Subcutaneous adipose tissue (tissue), 4 donors: ENCODE data around the gene MMAA. TPM values are rescaled to one million over a fixed set of nuclear protein-coding genes. Genes with fewer than 3 reads are reported as not detected.

Experiments used
- CTCF ChIP-seq: fragments of 450-650 bp; IDR thresholded peaks from one replicate; pipeline ENCODE4 v1.5.1; 2016; ENCODE audit warnings: low read depth, mild to moderate bottlenecking, control low read depth, antibody characterized with exemption, moderate library complexity
- total RNA-seq, 4 donors: library from RNA; depleted of rRNA; stranded (reverse); fragments of >200 nt; gene quantifications; one replicate each; pipeline ENCODE4 v1.1.0, GENCODE V29; 2016

MMAA gene
- total RNA-seq, 4 donors from 2014 or later, result 3.4 to 6.4 (median 5.5) TPM

- TF ChIP-seq CTCF, result no peak
Observed at GRCh38 chr4:145625677-145626622, 6.8 kb downstream of the MMAA start.

- no peak for TF ChIP-seq CTCF
Observed at GRCh38 chr4:145626623-145626982, 7.4 kb downstream of the MMAA start.

- TF ChIP-seq CTCF, result no peak
Observed at GRCh38 chr4:145635117-145635516, 15.9 kb downstream of the MMAA start.

DNA sequence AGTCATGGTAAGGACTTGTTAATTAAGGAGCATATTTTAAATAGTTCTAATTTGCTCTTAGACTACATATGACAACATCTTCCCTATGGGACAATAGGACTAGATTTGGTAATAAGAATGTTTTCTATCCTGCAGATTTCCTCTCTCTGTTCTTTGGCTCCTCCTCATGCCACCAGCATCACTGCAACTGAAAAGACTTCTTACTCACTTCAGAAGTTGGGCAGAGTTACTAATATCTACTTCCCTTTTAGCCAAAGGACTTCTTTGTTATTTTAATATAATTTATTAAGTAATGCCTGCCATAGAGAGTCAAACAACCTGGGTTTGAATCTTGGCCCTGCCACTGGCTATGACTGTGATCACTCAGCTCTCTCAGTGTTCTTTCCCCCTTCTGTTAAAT, 16.4 kb downstream of the MMAA start:
- TF ChIP-seq CTCF, result no peak

GRCh38 chr4:145639186-145639698, 20.1 kb downstream of the MMAA start:
- no peak for TF ChIP-seq CTCF

GRCh38 chr4:145643295-145643694, 24.1 kb downstream of the MMAA start:
- TF ChIP-seq CTCF, result no peak

GRCh38 chr4:145644699-145645098, 25.5 kb downstream of the MMAA start:
- no peak for TF ChIP-seq CTCF
